ENCODE data around the gene IPPK.

The IPPK gene

DNA sequence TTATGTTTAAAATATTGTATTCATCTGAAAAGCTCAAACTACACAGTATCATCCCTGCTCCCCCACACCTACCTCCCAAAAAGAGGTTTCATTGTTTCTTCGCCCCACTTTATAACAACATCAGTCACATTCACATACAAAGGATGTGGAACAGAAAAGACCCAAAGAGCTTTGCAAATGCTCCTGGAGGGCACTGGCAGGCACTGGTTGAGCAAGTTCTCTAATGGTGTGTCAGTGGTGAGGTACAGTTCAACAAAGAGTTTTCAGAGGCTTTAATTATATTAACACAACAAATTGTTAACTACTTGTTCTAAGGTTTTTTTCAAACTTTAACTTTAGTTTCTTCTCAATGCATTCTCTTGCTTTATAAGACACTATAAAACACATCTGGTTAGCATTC, 80.0 kb downstream of the IPPK start:
- TF ChIP-seq CTCF (IDR thresholded peaks at IDR 0.05) = no peak

GRCh38 chr9:92576175-92576574, 93.8 kb downstream of the IPPK start:
- no peak for TF ChIP-seq CTCF (IDR thresholded peaks at IDR 0.05)

- TF ChIP-seq CTCF (IDR thresholded peaks at IDR 0.05) = no peak
Measured at GRCh38 chr9:92564982-92565381, 104.9 kb downstream of the IPPK start.

GRCh38 chr9:92564504-92564903, 105.4 kb downstream of the IPPK start:
- TF ChIP-seq CTCF (IDR thresholded peaks at IDR 0.05) = no peak
